Cardiac fibroblast (primary cell): ENCODE measurements around the gene DOK5.

Experiments used
- DNase-seq, 2 donors: peaks; one replicate each; pipeline versions ENCODE4 v3.0.0 to v3.0.0-alpha.2; 2010; ENCODE audit warnings: low read depth in 2 of 2
- H3K4me3 ChIP-seq, 2 donors: replicated peaks in 1 of 2; 1 replicate in 1 of 2; 2 replicates in 1 of 2; pipeline ENCODE4 v1.5.1; 2011; ENCODE audit warnings: low read depth in 2 of 2, low read length in 2 of 2, mild to moderate bottlenecking in 2 of 2, moderate library complexity in 1 of 2
- TF ChIP-seq, protein P1 (sequence below): IDR thresholded peaks from one replicate; pipeline ENCODE4 v1.5.1; 2011; ENCODE audit warnings: low read depth, mild to moderate bottlenecking, low read length, inconsistent platforms

The DOK5 gene

GRCh38 chr20:54668271-54669039 is 193.1 kb downstream of the DOK5 start:
- TF ChIP-seq, protein P1, sequence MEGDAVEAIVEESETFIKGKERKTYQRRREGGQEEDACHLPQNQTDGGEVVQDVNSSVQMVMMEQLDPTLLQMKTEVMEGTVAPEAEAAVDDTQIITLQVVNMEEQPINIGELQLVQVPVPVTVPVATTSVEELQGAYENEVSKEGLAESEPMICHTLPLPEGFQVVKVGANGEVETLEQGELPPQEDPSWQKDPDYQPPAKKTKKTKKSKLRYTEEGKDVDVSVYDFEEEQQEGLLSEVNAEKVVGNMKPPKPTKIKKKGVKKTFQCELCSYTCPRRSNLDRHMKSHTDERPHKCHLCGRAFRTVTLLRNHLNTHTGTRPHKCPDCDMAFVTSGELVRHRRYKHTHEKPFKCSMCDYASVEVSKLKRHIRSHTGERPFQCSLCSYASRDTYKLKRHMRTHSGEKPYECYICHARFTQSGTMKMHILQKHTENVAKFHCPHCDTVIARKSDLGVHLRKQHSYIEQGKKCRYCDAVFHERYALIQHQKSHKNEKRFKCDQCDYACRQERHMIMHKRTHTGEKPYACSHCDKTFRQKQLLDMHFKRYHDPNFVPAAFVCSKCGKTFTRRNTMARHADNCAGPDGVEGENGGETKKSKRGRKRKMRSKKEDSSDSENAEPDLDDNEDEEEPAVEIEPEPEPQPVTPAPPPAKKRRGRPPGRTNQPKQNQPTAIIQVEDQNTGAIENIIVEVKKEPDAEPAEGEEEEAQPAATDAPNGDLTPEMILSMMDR: peak; percentile 78
- no peak overlapping the region for H3K4me3 ChIP-seq
- DNase-seq: peak; percentile 37 to 39

GRCh38 chr20:54669040-54669363 is 193.6 kb downstream of the DOK5 start:
- no peak overlapping the region for H3K4me3 ChIP-seq
- no peak for DNase-seq
- TF ChIP-seq, protein P1: no peak

- no peak overlapping the region for H3K4me3 ChIP-seq
- DNase-seq: no peak
- TF ChIP-seq, protein P1: no peak
These were observed 202.9 kb downstream of the DOK5 start for GRCh38 chr20:54678253-54678652.

- DNase-seq: no peak
- TF ChIP-seq, protein P1: no peak
These were observed 205.0 kb downstream of the DOK5 start for GRCh38 chr20:54680439-54680838.

GRCh38 chr20:54680872-54681619 is 205.7 kb downstream of the DOK5 start:
- no peak overlapping the region for H3K4me3 ChIP-seq
- peak; percentile 60 to 66 for DNase-seq
- TF ChIP-seq, protein P1: peak; percentile 58

More at GRCh38 chr20:54680439-54680838, 205.0 kb downstream of the DOK5 start:
- H3K4me3 ChIP-seq: no peak overlapping the region

- TF ChIP-seq, protein P1: no peak
- H3K4me3 ChIP-seq: no peak overlapping the region
These were observed 206.5 kb downstream of the DOK5 start for GRCh38 chr20:54681869-54682268.

More at GRCh38 chr20:54681869-54682268, 206.5 kb downstream of the DOK5 start:
- no peak for DNase-seq
